Gastrocnemius medialis (tissue), 4 donors: Measurements from ENCODE around the gene LRMDA.

Source experiments
- POLR2A ChIP-seq, 2 donors: fragments of 450-650 bp; IDR thresholded peaks; one replicate each; pipeline ENCODE4 v1.6.1; 2017; ENCODE audit warnings: antibody characterized with exemption in 2 of 2, mild to moderate bottlenecking in 2 of 2, moderate library complexity in 2 of 2
- TF ChIP-seq, protein P1 (sequence below), 5 experiments: fragments of 450-650 bp in 3 of 5; fragments of 200-600 bp in 2 of 5; sonication (generic) in 2 of 5; IDR thresholded peaks in 4 of 5; conservative IDR thresholded peaks in 1 of 5; 1 replicate in 4 of 5; 2 replicates in 1 of 5; pipeline ENCODE4 v1.5.1; 2016 to 2019; ENCODE audit warnings: antibody characterized with exemption in 5 of 5, mild to moderate bottlenecking in 3 of 5, moderate library complexity in 3 of 5

DNA sequence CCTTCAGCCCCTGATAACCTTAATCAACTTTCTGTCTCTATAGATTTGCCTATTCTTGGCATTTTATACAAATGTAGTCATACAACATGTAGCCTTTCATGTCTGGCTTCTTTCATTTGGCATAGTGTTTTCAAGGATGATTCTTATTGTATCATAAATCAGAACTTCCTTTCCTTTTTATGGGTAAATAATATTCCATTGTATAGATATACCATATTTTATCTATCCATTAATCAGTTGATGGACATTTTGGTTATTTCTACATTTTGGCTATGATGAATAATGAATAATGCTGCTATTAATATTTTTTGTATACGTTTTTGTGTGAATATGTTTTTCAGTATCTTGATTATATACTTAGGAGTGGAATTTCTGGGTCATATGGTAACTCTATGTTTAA, 720.8 kb downstream of the LRMDA start:
- TF ChIP-seq, protein P1, sequence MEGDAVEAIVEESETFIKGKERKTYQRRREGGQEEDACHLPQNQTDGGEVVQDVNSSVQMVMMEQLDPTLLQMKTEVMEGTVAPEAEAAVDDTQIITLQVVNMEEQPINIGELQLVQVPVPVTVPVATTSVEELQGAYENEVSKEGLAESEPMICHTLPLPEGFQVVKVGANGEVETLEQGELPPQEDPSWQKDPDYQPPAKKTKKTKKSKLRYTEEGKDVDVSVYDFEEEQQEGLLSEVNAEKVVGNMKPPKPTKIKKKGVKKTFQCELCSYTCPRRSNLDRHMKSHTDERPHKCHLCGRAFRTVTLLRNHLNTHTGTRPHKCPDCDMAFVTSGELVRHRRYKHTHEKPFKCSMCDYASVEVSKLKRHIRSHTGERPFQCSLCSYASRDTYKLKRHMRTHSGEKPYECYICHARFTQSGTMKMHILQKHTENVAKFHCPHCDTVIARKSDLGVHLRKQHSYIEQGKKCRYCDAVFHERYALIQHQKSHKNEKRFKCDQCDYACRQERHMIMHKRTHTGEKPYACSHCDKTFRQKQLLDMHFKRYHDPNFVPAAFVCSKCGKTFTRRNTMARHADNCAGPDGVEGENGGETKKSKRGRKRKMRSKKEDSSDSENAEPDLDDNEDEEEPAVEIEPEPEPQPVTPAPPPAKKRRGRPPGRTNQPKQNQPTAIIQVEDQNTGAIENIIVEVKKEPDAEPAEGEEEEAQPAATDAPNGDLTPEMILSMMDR (IDR thresholded peaks at IDR 0.05 in 4 of 5, conservative IDR thresholded peaks at IDR 0.05 in 1 of 5): no peak
- no peak for TF ChIP-seq POLR2A (IDR thresholded peaks at IDR 0.05)
